HEK293 (cell line): ENCODE results near the gene WDR89.
A peak's percentile ranks its signal among the peaks of the same experiment; 100 is the strongest.

Experiments used
- KLF1 ChIP-seq: fragments of 450-650 bp; formaldehyde crosslinking; IDR thresholded peaks from 2 replicates; pipeline ENCODE4 v1.5.1; 2016; ENCODE audit warnings: missing biosample characterization, missing genetic modification characterization
- PRDM1 ChIP-seq: fragments of 450-650 bp; formaldehyde crosslinking; IDR thresholded peaks from 2 replicates; pipeline ENCODE4; 2016; ENCODE audit warnings: missing biosample characterization, missing genetic modification characterization
- REPIN1 ChIP-seq: fragments of 450-650 bp; formaldehyde crosslinking; IDR thresholded peaks from 2 replicates; pipeline ENCODE4 v1.5.1; 2017; ENCODE audit warnings: missing biosample characterization, missing genetic modification characterization, low read depth
- YY2 ChIP-seq: fragments of 450-650 bp; formaldehyde crosslinking; IDR thresholded peaks from 2 replicates; pipeline ENCODE4 v1.5.1; 2016; ENCODE audit warnings: missing biosample characterization, missing genetic modification characterization
- ZBTB17 ChIP-seq: fragments of 450-650 bp; formaldehyde crosslinking; IDR thresholded peaks from 2 replicates; pipeline ENCODE4 v1.5.1; 2016; ENCODE audit warnings: missing biosample characterization, missing genetic modification characterization
- ZBTB20 ChIP-seq: fragments of 450-650 bp; formaldehyde crosslinking; IDR thresholded peaks from 2 replicates; pipeline ENCODE4 v1.5.1; 2016; ENCODE audit warnings: missing biosample characterization, missing genetic modification characterization
- ZBTB8A ChIP-seq: fragments of 450-650 bp; formaldehyde crosslinking; IDR thresholded peaks from 2 replicates; pipeline ENCODE4 v1.5.1; 2016; ENCODE audit warnings: missing biosample characterization, missing genetic modification characterization
- ZNF10 ChIP-seq: fragments of 450-650 bp; formaldehyde crosslinking; IDR thresholded peaks from 2 replicates; pipeline ENCODE4 v1.5.1; 2017; ENCODE audit warnings: missing biosample characterization, missing genetic modification characterization
- ZNF114 ChIP-seq: fragments of 450-650 bp; formaldehyde crosslinking; IDR thresholded peaks from 2 replicates; pipeline ENCODE4 v1.5.0; 2017; ENCODE audit warnings: missing biosample characterization, missing genetic modification characterization
- ZNF16 ChIP-seq: fragments of 450-650 bp; formaldehyde crosslinking; IDR thresholded peaks from 2 replicates; pipeline ENCODE4 v1.5.1; 2016; ENCODE audit warnings: low read depth, missing biosample characterization, missing genetic modification characterization
- ZNF24 ChIP-seq: fragments of 450-650 bp; formaldehyde crosslinking; IDR thresholded peaks from 2 replicates; pipeline ENCODE4 v1.5.1; 2016; ENCODE audit warnings: missing biosample characterization, missing genetic modification characterization
- ZNF350 ChIP-seq: fragments of 450-650 bp; formaldehyde crosslinking; IDR thresholded peaks from 2 replicates; pipeline ENCODE4 v1.5.0; 2017; ENCODE audit warnings: missing biosample characterization, mild to moderate bottlenecking, missing genetic modification characterization
- ZNF366 ChIP-seq: fragments of 450-650 bp; formaldehyde crosslinking; conservative IDR thresholded peaks from 2 replicates; pipeline ENCODE4 v1.5.1; 2016; ENCODE audit warnings: missing biosample characterization, missing genetic modification characterization
- ZNF394 ChIP-seq: fragments of 450-650 bp; formaldehyde crosslinking; IDR thresholded peaks from 2 replicates; pipeline ENCODE4 v1.5.1; 2016; ENCODE audit warnings: missing biosample characterization, missing genetic modification characterization, mild to moderate bottlenecking, moderate library complexity, borderline replicate concordance
- ZNF404 ChIP-seq: fragments of 450-650 bp; formaldehyde crosslinking; IDR thresholded peaks from 2 replicates; pipeline ENCODE4 v1.5.1; 2017; ENCODE audit warnings: missing biosample characterization, missing genetic modification characterization
- ZNF426 ChIP-seq: fragments of 450-650 bp; formaldehyde crosslinking; IDR thresholded peaks from 2 replicates; pipeline ENCODE4 v1.5.1; 2017; ENCODE audit warnings: missing biosample characterization, missing genetic modification characterization, mild to moderate bottlenecking, inconsistent platforms, moderate library complexity
- ZNF510 ChIP-seq: fragments of 450-650 bp; formaldehyde crosslinking; IDR thresholded peaks from 2 replicates; pipeline ENCODE4 v1.5.1; 2018; ENCODE audit warnings: mild to moderate bottlenecking, missing genetic modification characterization, missing biosample characterization; ENCODE audit not compliant: insufficient replicate concordance
- ZNF548 ChIP-seq: fragments of 450-650 bp; formaldehyde crosslinking; IDR thresholded peaks from 2 replicates; pipeline ENCODE4 v1.5.1; 2016; ENCODE audit warnings: missing biosample characterization, missing genetic modification characterization
- ZNF571 ChIP-seq: fragments of 450-650 bp; formaldehyde crosslinking; IDR thresholded peaks from 2 replicates; pipeline ENCODE4 v1.5.0; 2017; ENCODE audit warnings: missing biosample characterization, missing genetic modification characterization
- ZNF610 ChIP-seq: fragments of 450-650 bp; formaldehyde crosslinking; IDR thresholded peaks from 2 replicates; pipeline ENCODE4 v1.5.1; 2016; ENCODE audit warnings: missing biosample characterization, missing genetic modification characterization, borderline replicate concordance
- ZNF701 ChIP-seq: fragments of 450-650 bp; formaldehyde crosslinking; IDR thresholded peaks from 2 replicates; pipeline ENCODE4 v1.5.1; 2016; ENCODE audit warnings: missing biosample characterization, missing genetic modification characterization
- ZNF747 ChIP-seq: fragments of 450-650 bp; formaldehyde crosslinking; IDR thresholded peaks from 2 replicates; pipeline ENCODE4 v1.5.1; 2016; ENCODE audit warnings: missing biosample characterization, missing genetic modification characterization
- ZNF843 ChIP-seq: fragments of 450-650 bp; formaldehyde crosslinking; IDR thresholded peaks from 2 replicates; pipeline ENCODE4 v1.5.1; 2016; ENCODE audit warnings: missing biosample characterization, missing genetic modification characterization
- ZSCAN16 ChIP-seq: fragments of 450-650 bp; formaldehyde crosslinking; IDR thresholded peaks from 2 replicates; pipeline ENCODE4 v1.5.1; 2016; ENCODE audit warnings: missing biosample characterization, missing genetic modification characterization
- ZSCAN30 ChIP-seq: fragments of 450-650 bp; IDR thresholded peaks from 2 replicates; pipeline ENCODE4 v1.5.1; 2018; ENCODE audit warnings: missing biosample characterization, mild to moderate bottlenecking, missing genetic modification characterization, moderate library complexity
- TF ChIP-seq, protein P1 (sequence below): fragments of 450-650 bp; formaldehyde crosslinking; IDR thresholded peaks from 2 replicates; pipeline ENCODE4 v1.5.1; 2016; ENCODE audit warnings: missing biosample characterization, missing genetic modification characterization
- TF ChIP-seq, protein P2 (sequence below): fragments of 450-650 bp; formaldehyde crosslinking; IDR thresholded peaks from 2 replicates; pipeline ENCODE4 v1.5.1; 2017; ENCODE audit warnings: missing biosample characterization, missing genetic modification characterization
- TF ChIP-seq, protein P3 (sequence below): fragments of 450-650 bp; formaldehyde crosslinking; IDR thresholded peaks from 2 replicates; pipeline ENCODE4 v1.5.1; 2017; ENCODE audit warnings: missing biosample characterization, missing genetic modification characterization
- TF ChIP-seq, protein P4 (sequence below): fragments of 450-650 bp; formaldehyde crosslinking; IDR thresholded peaks from 2 replicates; pipeline ENCODE4 v1.5.1; 2016; ENCODE audit warnings: missing biosample characterization, missing genetic modification characterization
- TF ChIP-seq, protein P5 (sequence below): fragments of 450-650 bp; formaldehyde crosslinking; IDR thresholded peaks from 2 replicates; pipeline ENCODE4 v1.5.1; 2016; ENCODE audit warnings: missing biosample characterization, missing genetic modification characterization, low read depth
- TF ChIP-seq, protein P6 (sequence below): fragments of 450-650 bp; formaldehyde crosslinking; IDR thresholded peaks from 2 replicates; pipeline ENCODE4 v1.5.1; 2016; ENCODE audit warnings: missing biosample characterization, missing genetic modification characterization

Gene WDR89

DNA sequence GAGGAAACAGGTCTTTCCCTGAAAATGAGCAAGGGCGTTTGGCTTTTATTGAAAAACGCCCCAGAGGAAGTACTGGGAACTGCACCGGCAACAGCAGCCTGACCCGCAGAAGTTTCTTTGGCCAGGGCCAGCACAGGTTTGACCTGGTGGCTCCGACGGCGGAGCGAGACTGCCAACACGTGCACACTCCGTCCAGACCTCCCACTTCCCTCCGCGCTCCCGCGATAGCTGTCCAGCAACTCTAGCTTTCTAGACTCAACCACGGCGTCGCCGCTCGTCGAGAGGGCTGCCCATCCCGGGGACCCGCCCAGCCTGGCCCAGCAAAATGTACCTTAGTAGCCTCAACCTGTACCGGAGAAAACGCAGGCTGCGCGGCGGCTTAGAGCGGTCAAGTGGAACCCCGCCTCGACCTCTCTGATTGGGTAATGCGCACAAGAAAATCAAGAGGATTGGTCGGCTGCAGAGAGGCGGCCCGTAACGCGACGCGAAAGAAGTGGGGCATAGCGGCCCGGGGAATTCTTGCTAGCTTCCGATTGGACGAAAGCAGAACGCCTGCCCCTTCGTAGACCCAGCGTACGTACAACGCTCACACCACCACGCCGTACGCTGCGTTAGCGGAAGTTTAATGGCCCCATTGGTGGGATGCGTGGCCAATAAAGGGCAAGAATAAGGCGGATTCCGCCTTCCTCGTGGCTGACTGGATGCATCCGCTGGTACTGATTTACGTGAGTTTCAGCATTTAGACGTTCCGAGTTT lies at the start of gene WDR89 (continued):
- TF ChIP-seq, protein P1, sequence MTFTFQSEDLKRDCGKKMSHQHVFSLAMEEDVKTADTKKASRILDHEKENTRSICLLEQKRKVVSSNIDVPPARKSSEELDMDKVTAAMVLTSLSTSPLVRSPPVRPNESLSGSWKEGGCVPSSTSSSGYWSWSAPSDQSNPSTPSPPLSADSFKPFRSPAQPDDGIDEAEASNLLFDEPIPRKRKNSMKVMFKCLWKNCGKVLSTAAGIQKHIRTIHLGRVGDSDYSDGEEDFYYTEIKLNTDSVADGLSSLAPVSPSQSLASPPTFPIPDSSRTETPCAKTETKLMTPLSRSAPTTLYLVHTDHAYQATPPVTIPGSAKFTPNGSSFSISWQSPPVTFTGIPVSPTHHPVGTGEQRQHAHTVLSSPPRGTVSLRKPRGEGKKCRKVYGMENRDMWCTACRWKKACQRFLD (tag by site-specific recombination): no peak
- no peak for TF ChIP-seq ZNF747 (tag by site-specific recombination)
- TF ChIP-seq YY2: no peak
- TF ChIP-seq ZNF16 (tag by site-specific recombination): no peak
- TF ChIP-seq, protein P2, sequence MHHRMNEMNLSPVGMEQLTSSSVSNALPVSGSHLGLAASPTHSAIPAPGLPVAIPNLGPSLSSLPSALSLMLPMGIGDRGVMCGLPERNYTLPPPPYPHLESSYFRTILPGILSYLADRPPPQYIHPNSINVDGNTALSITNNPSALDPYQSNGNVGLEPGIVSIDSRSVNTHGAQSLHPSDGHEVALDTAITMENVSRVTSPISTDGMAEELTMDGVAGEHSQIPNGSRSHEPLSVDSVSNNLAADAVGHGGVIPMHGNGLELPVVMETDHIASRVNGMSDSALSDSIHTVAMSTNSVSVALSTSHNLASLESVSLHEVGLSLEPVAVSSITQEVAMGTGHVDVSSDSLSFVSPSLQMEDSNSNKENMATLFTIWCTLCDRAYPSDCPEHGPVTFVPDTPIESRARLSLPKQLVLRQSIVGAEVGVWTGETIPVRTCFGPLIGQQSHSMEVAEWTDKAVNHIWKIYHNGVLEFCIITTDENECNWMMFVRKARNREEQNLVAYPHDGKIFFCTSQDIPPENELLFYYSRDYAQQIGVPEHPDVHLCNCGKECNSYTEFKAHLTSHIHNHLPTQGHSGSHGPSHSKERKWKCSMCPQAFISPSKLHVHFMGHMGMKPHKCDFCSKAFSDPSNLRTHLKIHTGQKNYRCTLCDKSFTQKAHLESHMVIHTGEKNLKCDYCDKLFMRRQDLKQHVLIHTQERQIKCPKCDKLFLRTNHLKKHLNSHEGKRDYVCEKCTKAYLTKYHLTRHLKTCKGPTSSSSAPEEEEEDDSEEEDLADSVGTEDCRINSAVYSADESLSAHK (tag by site-specific recombination): no peak
- TF ChIP-seq, protein P3, sequence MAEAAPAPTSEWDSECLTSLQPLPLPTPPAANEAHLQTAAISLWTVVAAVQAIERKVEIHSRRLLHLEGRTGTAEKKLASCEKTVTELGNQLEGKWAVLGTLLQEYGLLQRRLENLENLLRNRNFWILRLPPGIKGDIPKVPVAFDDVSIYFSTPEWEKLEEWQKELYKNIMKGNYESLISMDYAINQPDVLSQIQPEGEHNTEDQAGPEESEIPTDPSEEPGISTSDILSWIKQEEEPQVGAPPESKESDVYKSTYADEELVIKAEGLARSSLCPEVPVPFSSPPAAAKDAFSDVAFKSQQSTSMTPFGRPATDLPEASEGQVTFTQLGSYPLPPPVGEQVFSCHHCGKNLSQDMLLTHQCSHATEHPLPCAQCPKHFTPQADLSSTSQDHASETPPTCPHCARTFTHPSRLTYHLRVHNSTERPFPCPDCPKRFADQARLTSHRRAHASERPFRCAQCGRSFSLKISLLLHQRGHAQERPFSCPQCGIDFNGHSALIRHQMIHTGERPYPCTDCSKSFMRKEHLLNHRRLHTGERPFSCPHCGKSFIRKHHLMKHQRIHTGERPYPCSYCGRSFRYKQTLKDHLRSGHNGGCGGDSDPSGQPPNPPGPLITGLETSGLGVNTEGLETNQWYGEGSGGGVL (tag by site-specific recombination): no peak
- peak; percentile 55; the same call in 1 of the 2 replicates for TF ChIP-seq ZNF394 (tag by site-specific recombination)
- TF ChIP-seq ZNF24 (tag by site-specific recombination): peak; percentile 73
- TF ChIP-seq ZBTB17 (tag by site-specific recombination): peak; percentile 82
- TF ChIP-seq KLF1 (tag by site-specific recombination): peak; percentile 59
- no peak for TF ChIP-seq ZNF571
- TF ChIP-seq ZNF843 (tag by site-specific recombination): 0 out of 2 replicates have a peak, but pooled peaks have one; percentile 16
- peak; percentile 69; the same call in 1 of the 2 replicates for TF ChIP-seq ZNF610 (tag by site-specific recombination)
- TF ChIP-seq ZBTB8A (tag by site-specific recombination): 0 out of 2 replicates have a peak, but pooled peaks have one; percentile 2
- no peak for TF ChIP-seq ZNF350
- no peak for TF ChIP-seq ZNF510 (tag by site-specific recombination)
- no peak; the same call in 1 of the 2 replicates for TF ChIP-seq ZBTB20
- no peak for TF ChIP-seq ZNF404 (tag by site-specific recombination)
- TF ChIP-seq, protein P4, sequence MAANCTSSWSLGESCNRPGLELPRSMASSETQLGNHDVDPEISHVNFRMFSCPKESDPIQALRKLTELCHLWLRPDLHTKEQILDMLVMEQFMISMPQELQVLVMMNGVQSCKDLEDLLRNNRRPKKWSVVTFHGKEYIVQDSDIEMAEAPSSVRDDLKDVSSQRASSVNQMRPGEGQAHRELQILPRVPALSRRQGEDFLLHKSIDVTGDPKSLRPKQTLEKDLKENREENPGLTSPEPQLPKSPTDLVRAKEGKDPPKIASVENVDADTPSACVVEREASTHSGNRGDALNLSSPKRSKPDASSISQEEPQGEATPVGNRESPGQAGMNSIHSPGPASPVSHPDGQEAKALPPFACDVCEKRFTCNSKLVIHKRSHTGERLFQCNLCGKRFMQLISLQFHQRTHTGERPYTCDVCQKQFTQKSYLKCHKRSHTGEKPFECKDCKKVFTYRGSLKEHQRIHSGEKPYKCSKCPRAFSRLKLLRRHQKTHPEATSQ: peak; percentile 94
- TF ChIP-seq ZNF366: peak; percentile 51
- no peak; the same call in 1 of the 2 replicates for TF ChIP-seq REPIN1 (tag by site-specific recombination)
- TF ChIP-seq ZNF548 (tag by site-specific recombination): no peak
- TF ChIP-seq PRDM1 (tag by site-specific recombination): no peak
- TF ChIP-seq, protein P5, sequence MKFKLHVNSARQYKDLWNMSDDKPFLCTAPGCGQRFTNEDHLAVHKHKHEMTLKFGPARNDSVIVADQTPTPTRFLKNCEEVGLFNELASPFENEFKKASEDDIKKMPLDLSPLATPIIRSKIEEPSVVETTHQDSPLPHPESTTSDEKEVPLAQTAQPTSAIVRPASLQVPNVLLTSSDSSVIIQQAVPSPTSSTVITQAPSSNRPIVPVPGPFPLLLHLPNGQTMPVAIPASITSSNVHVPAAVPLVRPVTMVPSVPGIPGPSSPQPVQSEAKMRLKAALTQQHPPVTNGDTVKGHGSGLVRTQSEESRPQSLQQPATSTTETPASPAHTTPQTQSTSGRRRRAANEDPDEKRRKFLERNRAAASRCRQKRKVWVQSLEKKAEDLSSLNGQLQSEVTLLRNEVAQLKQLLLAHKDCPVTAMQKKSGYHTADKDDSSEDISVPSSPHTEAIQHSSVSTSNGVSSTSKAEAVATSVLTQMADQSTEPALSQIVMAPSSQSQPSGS (tag by site-specific recombination): no peak
- no peak for TF ChIP-seq ZSCAN16 (tag by site-specific recombination)
- TF ChIP-seq ZNF10 (tag by site-specific recombination): 0 out of 2 replicates have a peak, but pooled peaks have one; percentile 15
- no peak for TF ChIP-seq ZSCAN30 (tag by site-specific recombination)
- TF ChIP-seq ZNF114: no peak
- no peak for TF ChIP-seq ZNF701 (tag by site-specific recombination)
- TF ChIP-seq, protein P6, sequence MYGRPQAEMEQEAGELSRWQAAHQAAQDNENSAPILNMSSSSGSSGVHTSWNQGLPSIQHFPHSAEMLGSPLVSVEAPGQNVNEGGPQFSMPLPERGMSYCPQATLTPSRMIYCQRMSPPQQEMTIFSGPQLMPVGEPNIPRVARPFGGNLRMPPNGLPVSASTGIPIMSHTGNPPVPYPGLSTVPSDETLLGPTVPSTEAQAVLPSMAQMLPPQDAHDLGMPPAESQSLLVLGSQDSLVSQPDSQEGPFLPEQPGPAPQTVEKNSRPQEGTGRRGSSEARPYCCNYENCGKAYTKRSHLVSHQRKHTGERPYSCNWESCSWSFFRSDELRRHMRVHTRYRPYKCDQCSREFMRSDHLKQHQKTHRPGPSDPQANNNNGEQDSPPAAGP: peak; percentile 68; the same call in 1 of the 2 replicates
- no peak for TF ChIP-seq ZNF426 (tag by site-specific recombination)
